Measurements from ENCODE around the gene IFITM5.

GRCh38 chr11:285021-285893 lies 14.1 kb downstream of the IFITM5 start:
- TF ChIP-seq, protein P1, sequence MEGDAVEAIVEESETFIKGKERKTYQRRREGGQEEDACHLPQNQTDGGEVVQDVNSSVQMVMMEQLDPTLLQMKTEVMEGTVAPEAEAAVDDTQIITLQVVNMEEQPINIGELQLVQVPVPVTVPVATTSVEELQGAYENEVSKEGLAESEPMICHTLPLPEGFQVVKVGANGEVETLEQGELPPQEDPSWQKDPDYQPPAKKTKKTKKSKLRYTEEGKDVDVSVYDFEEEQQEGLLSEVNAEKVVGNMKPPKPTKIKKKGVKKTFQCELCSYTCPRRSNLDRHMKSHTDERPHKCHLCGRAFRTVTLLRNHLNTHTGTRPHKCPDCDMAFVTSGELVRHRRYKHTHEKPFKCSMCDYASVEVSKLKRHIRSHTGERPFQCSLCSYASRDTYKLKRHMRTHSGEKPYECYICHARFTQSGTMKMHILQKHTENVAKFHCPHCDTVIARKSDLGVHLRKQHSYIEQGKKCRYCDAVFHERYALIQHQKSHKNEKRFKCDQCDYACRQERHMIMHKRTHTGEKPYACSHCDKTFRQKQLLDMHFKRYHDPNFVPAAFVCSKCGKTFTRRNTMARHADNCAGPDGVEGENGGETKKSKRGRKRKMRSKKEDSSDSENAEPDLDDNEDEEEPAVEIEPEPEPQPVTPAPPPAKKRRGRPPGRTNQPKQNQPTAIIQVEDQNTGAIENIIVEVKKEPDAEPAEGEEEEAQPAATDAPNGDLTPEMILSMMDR (IDR thresholded peaks at IDR 0.05), result no peak
- TF ChIP-seq POLR2A (IDR thresholded peaks at IDR 0.05), result no peak
